RWPE2 (cell line): ENCODE data around the gene EFCAB8.

Experiments
- ATAC-seq: fragments of 200-7000 bp; cut with Tn5 transposase; 3 replicates; pipeline ENCODE4 v1.9.1; 2021; ENCODE audit warnings: low read depth
- DNase-seq: peaks from one replicate; pipeline ENCODE4 v3.0.0-alpha.2; 2020; ENCODE audit warnings: low spot score
- H3K27ac ChIP-seq: fragments of 450-650 bp; 2 replicates; pipeline ENCODE4 v1.5.1; 2017; ENCODE audit warnings: mild to moderate bottlenecking; ENCODE audit not compliant: poor library complexity, severe bottlenecking
- H3K27me3 ChIP-seq: fragments of 250-450 bp; sonication (Bioruptor Pico); 2 replicates; pipeline ENCODE4 v1.5.1; 2021; ENCODE audit warnings: mild to moderate bottlenecking, moderate library complexity; ENCODE audit not compliant: insufficient read depth, poor library complexity, severe bottlenecking
- H3K36me3 ChIP-seq: fragments of 250-450 bp; sonication (Bioruptor Pico); 2 replicates; pipeline ENCODE4 v1.5.1; 2020; ENCODE audit warnings: low read depth, mild to moderate bottlenecking, moderate library complexity
- H3K4me1 ChIP-seq: fragments of 250-450 bp; sonication (Bioruptor Pico); 2 replicates; pipeline ENCODE4 v1.5.1; 2021; ENCODE audit warnings: mild to moderate bottlenecking, moderate library complexity; ENCODE audit not compliant: insufficient read depth, poor library complexity, severe bottlenecking
- H3K4me3 ChIP-seq: fragments of 250-450 bp; sonication (Bioruptor Pico); 2 replicates; pipeline ENCODE4 v1.5.1; 2021; ENCODE audit warnings: mild to moderate bottlenecking, moderate library complexity; ENCODE audit not compliant: severe bottlenecking
- H3K9me3 ChIP-seq: fragments of 250-450 bp; sonication (Bioruptor Pico); 2 replicates; pipeline ENCODE4 v1.5.1; 2021; ENCODE audit warnings: mild to moderate bottlenecking, moderate library complexity; ENCODE audit not compliant: severe bottlenecking
- TF ChIP-seq, protein P1 (sequence below): fragments of 450-650 bp; IDR thresholded peaks from one replicate; pipeline ENCODE4 v1.5.1; 2017; ENCODE audit warnings: mild to moderate bottlenecking, moderate library complexity; ENCODE audit not compliant: poor library complexity, severe bottlenecking

Gene EFCAB8

GRCh38 chr20:32846852-32847251 is 11.9 kb upstream of the EFCAB8 start:
- H3K27me3 ChIP-seq = no peaks in the 10 kb centered on the region
- no peak overlapping the region for H3K27ac ChIP-seq
- no peak for DNase-seq
- no peaks in the 10 kb centered on the region for H3K9me3 ChIP-seq
- TF ChIP-seq, protein P1, sequence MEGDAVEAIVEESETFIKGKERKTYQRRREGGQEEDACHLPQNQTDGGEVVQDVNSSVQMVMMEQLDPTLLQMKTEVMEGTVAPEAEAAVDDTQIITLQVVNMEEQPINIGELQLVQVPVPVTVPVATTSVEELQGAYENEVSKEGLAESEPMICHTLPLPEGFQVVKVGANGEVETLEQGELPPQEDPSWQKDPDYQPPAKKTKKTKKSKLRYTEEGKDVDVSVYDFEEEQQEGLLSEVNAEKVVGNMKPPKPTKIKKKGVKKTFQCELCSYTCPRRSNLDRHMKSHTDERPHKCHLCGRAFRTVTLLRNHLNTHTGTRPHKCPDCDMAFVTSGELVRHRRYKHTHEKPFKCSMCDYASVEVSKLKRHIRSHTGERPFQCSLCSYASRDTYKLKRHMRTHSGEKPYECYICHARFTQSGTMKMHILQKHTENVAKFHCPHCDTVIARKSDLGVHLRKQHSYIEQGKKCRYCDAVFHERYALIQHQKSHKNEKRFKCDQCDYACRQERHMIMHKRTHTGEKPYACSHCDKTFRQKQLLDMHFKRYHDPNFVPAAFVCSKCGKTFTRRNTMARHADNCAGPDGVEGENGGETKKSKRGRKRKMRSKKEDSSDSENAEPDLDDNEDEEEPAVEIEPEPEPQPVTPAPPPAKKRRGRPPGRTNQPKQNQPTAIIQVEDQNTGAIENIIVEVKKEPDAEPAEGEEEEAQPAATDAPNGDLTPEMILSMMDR = no peak
- no peak for ATAC-seq
- H3K4me1 ChIP-seq = no peaks in the 10 kb centered on the region
- H3K36me3 ChIP-seq = peaks cover 96% of the 10 kb centered on the region
- no peak overlapping the region for H3K4me3 ChIP-seq

DNA sequence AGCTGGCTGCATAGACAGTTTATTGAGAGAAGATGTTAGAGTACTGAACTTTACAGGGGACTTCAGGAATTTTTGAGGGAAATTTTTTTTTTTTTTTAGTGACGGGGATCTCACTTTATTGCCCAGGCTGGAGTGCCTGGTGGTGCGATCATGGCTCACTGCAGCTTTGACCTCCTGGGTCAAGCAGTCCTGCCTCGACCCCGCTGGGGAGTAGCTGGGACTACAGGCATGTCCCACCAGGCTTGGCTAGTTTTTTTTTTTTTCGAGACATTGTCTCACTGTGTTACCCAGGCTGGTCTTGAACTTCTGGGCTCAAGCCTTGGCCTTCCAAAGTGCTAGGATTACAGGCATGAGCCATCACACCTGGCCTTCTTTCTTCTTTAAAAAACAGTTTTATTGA is 10.8 kb upstream of the EFCAB8 start:
- Histone ChIP-seq H3K4me3 (no peak overlapping the region), H3K9me3 (no peaks in the 10 kb centered on the region), H3K27ac (no peak overlapping the region), H3K27me3 (no peaks in the 10 kb centered on the region), H3K36me3 (peaks cover 96% of the 10 kb centered on the region), H3K4me1 (no peaks in the 10 kb centered on the region)
- TF ChIP-seq, protein P1 = no peak
- no peak for DNase-seq
- no peak for ATAC-seq

- peaks cover 94% of the 10 kb centered on the region for H3K36me3 ChIP-seq
- TF ChIP-seq, protein P1 = no peak
- H3K4me3 ChIP-seq = no peak overlapping the region
- no peak overlapping the region for H3K27ac ChIP-seq
- H3K4me1 ChIP-seq = no peaks in the 10 kb centered on the region
- H3K9me3 ChIP-seq = no peaks in the 10 kb centered on the region
- ATAC-seq = no peak
- no peak for DNase-seq
- H3K27me3 ChIP-seq = no peaks in the 10 kb centered on the region
These were observed 9.9 kb upstream of the EFCAB8 start for GRCh38 chr20:32848846-32849245.

- Histone ChIP-seq H3K4me3 (no peak overlapping the region), H3K27me3 (no peaks in the 10 kb centered on the region), H3K4me1 (no peaks in the 10 kb centered on the region), H3K27ac (no peak overlapping the region), H3K9me3 (no peaks in the 10 kb centered on the region), H3K36me3 (peaks cover 94% of the 10 kb centered on the region)
- DNase-seq = no peak
- ATAC-seq = no peak
- TF ChIP-seq, protein P1 = no peak
These were observed 9.1 kb upstream of the EFCAB8 start for GRCh38 chr20:32849577-32849976.

- ATAC-seq = no peak
- Histone ChIP-seq H3K36me3 (peaks cover 72% of the 10 kb centered on the region), H3K27ac (no peak overlapping the region), H3K9me3 (no peaks in the 10 kb centered on the region), H3K4me1 (no peaks in the 10 kb centered on the region), H3K27me3 (no peaks in the 10 kb centered on the region), H3K4me3 (no peak overlapping the region)
- TF ChIP-seq, protein P1 = no peak
- no peak for DNase-seq
These were observed 3.3 kb upstream of the EFCAB8 start for GRCh38 chr20:32855387-32855786.
